ENCODE measurements around the gene KSR2. TPM values are rescaled to one million over a fixed set of nuclear protein-coding genes. Genes with fewer than 3 reads are reported as not detected.
A peak's percentile ranks its signal among the peaks of the same experiment; 100 is the strongest.

The KSR2 gene
- total RNA-seq, 2 donors from 2014 or later = 0.05 TPM; not detected in 1

DNA sequence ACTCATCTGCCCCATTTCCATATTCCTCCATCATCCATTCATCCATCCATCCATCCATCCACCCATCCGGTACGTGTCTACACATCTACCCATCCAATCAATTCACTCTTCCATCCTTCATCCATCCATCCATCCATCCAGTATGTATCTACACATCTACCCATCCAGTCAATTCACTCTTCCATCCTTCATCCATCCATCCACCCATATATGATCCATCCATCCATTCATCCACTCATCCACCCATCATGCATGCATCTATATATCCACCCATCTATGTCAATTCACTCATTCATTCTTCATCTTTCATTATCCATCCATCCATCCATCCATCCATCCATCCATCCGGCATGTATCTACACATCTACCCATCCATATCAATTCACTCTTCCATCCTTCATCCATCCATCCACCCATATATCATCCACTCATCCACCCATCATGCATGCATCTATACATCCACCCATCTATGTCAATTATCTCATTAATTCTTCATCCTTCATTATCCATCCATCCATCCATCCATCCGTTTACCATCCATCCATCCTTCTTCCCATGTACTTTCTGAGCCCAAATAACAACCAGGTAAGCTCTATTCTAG, 498.8 kb downstream of the KSR2 start:
- intact Hi-C loops (cut with DNase I) = no loop called here
- DNase-seq (ENCODE audit: low spot score) = no peak

DNA sequence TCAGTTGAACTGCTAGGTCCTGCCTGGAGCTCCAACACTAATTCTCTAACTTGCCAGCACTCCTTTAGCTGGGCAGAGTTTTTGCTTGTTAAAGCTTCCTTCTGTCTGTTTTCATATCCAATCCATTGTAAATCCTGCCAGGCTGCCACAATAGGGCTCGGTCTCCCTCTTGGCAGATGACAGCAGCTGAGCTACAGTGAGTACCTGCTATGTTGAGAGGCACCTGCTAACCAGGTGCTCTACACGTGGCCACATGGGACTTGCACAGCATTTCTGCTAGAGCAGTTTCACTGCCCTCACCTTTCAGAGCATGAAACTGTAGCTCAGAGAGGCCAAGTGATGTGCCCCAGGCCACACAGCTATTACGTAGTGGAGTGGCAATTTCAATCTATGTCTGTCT, 500.8 kb downstream of the KSR2 start:
- peak; percentile 9 for DNase-seq (ENCODE audit: low spot score)
- intact Hi-C loops (cut with DNase I) = no loop called here

GRCh38 chr12:117467588-117467987, 501.2 kb downstream of the KSR2 start:
- intact Hi-C loops (cut with DNase I) = no loop called here
- DNase-seq (ENCODE audit: low spot score) = no peak

DNA sequence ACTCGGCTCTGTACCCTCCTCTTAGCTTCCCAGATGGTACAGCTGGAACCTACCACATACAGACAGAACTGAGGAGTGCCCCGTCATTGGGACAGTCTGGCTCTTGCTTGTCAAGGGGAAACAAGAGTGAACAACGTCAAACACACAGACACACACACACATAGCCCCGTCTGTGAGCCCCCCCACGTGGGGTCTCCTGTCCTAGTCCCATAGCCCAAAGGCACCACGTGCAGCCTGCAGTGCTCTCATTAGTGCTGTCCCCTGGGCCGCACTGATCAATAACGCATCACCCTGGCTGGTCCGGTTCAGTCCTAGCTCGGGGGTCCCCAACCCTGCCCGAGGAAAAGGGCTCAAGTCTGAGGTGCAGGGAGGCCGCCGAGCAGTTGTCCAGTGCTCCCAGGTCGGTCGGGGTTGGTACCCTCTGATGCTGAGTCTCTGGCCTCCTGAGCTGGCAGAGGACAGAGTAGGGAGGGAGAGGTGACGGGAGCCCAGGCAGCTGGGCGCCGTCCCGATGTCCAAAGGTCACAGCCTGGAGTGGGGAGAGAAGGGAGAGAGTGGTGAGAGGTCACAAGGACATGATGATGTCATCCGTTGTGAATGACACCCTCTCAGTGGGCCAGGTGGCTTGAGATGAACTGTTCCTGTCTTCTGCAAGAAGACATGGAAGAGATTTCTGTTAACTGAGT, 502.0 kb downstream of the KSR2 start:
- intact Hi-C loops (cut with DNase I) = no loop called here
- peak; percentile 65 for DNase-seq (ENCODE audit: low spot score)

GRCh38 chr12:117461732-117462131, 507.1 kb downstream of the KSR2 start:
- intact Hi-C loops (cut with DNase I) = no loop called here
- DNase-seq (ENCODE audit: low spot score) = peak; percentile 7

GRCh38 chr12:117459229-117459628, 509.6 kb downstream of the KSR2 start:
- DNase-seq (ENCODE audit: low spot score) = no peak

DNA sequence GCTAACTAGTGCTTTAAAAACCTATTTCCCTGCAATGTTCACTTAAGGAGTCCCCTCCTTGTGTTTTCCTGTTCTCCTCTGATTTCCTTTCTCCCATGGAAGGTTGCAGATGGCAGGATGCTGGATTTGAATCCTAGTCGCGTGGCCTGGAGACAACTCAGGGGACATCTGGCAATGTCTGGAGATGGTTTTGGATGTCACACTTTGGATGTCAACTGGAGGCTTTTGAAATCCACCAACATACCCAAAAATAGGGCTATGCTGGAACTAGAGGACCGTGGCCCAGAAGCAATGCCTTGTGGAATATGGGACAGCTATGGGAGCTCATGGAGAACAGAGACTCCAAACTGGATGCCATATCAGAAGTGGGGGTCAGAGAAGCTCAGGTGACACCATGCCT, 511.6 kb downstream of the KSR2 start:
- intact Hi-C loops (cut with DNase I) = no loop called here
- DNase-seq (ENCODE audit: low spot score) = peak; percentile 17

More at GRCh38 chr12:117459229-117459628, 509.6 kb downstream of the KSR2 start:
- intact Hi-C loops (cut with DNase I) = no loop called here

DNA sequence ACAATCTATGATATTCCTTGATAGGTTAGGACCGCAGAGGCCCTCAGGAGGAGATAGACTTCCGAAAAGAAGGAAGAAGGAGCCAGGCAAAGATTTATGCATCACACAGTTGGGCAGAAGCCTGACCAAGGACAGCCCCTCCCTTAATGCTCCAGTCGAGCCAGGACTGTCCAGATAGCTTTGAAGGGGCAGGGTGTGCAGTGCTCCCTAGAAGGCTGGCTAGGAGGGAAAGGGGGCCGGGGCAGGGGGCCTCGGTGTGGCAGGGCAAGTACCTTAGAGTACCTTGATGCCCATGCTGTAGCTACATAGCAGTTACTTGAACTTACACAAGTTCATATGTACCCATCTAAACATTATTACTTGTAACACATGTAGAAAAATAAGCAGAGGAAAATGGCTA, 512.7 kb downstream of the KSR2 start:
- intact Hi-C loops (cut with DNase I) = no loop called here
- peak; percentile 53 for DNase-seq (ENCODE audit: low spot score)

DNA sequence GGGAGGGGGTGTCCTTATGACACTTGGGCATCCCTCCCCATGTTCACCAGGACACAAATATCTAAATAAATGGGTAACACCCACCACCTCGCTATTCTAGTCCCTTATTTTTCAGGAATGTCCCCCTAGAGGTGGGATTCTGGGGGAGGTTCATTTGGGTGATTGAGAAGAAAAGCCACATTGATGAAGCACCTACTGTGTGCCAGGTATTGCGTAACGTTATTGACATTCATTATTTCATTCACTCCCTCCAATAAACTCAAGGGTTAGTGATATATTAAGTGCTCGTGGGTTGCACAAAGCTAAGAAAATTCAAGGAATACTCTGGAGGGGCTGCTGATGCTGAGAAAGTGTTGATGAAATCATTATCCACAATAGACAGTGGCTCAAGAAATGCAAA, 514.8 kb downstream of the KSR2 start:
- intact Hi-C loops (cut with DNase I) = no loop called here
- DNase-seq (ENCODE audit: low spot score) = no peak

DNA sequence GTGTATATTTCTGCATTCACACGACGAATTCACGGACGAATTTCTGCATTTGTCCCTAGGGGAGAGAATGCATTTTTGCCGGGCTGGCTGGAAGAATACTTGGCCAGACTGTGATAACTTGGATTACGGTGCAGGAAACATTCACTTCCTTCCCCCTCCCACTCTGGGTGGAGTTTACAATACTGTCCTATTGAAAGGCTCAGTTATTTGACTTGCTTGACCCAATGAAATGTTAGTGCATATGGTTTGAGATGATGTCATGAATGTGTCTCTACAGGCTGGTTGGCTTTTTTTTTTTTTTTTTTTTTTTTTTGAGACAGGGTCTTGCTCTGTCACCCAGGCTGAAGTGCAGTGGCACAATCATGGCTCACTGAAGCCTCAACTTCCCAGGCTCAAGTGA, 516.7 kb downstream of the KSR2 start:
- no peak for DNase-seq (ENCODE audit: low spot score)
- intact Hi-C loops (cut with DNase I) = no loop called here

- intact Hi-C loops (cut with DNase I) = no loop called here
Observed at GRCh38 chr12:117450209-117450608, 518.6 kb downstream of the KSR2 start.

GRCh38 chr12:117447665-117448366, 521.0 kb downstream of the KSR2 start:
- intact Hi-C loops (cut with DNase I) = no loop called here
- DNase-seq (ENCODE audit: low spot score) = no peak

More at GRCh38 chr12:117450209-117450608, 518.6 kb downstream of the KSR2 start:
- no peak for DNase-seq (ENCODE audit: low spot score)

- no peak for DNase-seq (ENCODE audit: low spot score)
- intact Hi-C loops (cut with DNase I) = no loop called here
Observed at GRCh38 chr12:117444781-117445180, 524.0 kb downstream of the KSR2 start.

DNA sequence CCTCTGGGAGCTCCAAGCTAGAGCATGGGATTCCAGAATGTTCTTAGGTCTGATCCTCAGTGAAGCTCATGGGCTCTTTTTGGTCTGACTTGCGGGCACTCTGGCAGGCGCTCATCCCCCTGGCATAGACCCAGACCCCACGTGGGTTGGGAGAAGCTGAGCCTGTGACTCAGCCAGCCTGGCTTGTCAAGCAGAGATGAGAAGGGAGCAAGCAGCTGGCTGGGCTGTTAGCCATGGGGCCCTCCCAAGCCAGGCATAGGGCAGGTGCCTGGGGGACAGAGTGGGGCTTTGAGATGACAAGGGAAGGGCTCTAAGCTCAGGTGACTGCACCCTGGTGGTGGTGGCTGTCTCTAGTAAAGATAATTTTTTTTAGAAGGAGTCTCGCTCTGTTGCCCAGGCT, 527.0 kb downstream of the KSR2 start:
- intact Hi-C loops (cut with DNase I) = no loop called here
- no peak for DNase-seq (ENCODE audit: low spot score)

DNA sequence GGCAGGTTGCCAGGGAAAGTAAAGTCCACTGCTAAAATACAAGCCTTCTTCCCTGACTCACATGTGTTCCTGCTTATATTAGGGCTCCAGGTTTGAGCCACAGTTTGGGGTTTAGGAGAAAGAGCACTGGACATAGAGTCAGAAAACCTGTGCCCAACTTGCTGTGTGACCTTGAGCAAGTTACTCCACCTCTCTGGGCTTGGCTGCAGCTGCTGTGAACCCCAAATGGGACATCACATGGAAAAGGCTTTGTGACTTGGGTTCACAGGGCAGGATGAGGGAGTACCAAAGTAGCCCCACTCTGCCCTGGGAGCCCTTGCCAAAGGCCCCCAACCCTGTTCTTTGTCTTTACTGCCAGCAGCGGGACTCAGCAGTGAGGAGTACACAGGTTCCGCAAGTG, 528.4 kb downstream of the KSR2 start:
- DNase-seq (ENCODE audit: low spot score) = no peak
- intact Hi-C loops (cut with DNase I) = no loop called here

GRCh38 chr12:117439531-117440001, 529.2 kb downstream of the KSR2 start:
- DNase-seq (ENCODE audit: low spot score) = no peak
- intact Hi-C loops (cut with DNase I) = loop anchor here in 1 of 2 donors (2.0 kb wide), 1 partner anchor 59 kb away; no protein-coding TSS in a partner anchor

DNA sequence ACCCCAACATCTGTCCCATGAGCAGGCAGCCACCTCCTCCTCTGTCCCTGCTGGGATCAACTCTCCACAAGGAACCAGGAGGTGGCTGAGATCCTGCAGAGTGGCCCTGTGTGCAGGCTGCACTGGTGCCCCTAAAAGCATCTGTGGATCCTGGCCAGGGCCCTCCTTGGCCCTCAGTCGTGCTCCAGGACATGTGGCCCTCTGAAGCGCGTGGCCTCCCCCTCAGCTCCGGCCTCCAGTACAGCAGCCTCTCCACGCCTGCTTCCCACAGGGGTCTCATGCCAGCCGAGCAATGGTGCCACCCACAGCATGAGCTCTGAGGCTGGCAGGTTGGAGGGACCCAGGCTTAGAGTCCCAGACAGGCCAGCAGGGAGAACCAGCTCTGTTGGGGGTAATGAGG, 530.0 kb downstream of the KSR2 start:
- intact Hi-C loops (cut with DNase I) = loop anchor here in 1 of 2 donors (2.0 kb wide), 1 partner anchor 58 kb away; no protein-coding TSS in a partner anchor

GRCh38 chr12:117437516-117438255, 531.1 kb downstream of the KSR2 start:
- no peak for DNase-seq (ENCODE audit: low spot score)
- intact Hi-C loops (cut with DNase I) = loop anchor here in 1 of 2 donors (2.0 kb wide), 1 partner anchor 57 kb away; no protein-coding TSS in a partner anchor

More for the DNA sequence above, 530.0 kb downstream of the KSR2 start:
- DNase-seq (ENCODE audit: low spot score) = no peak

DNA sequence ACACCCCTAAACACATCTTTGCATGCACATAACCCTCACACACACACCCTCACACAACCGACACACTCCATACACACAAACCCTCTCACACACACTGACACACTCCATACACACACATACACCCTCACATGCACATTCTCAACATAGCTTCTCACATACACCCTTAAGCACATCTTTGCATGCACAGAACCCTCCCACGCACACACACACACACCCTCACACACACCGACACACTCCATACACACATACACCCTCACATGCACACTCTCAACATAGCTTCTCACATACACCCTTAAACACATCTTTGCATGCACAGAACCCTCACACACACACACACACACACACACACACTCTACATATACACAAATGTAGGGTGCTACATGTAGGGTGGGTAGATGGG, 534.9 kb downstream of the KSR2 start:
- intact Hi-C loops (cut with DNase I) = no loop called here
- no peak for DNase-seq (ENCODE audit: low spot score)

GRCh38 chr12:117430246-117430645, 538.5 kb downstream of the KSR2 start:
- DNase-seq (ENCODE audit: low spot score) = no peak
- intact Hi-C loops (cut with DNase I) = no loop called here
